Measurements from ENCODE around the gene GPR155.

GPR155 gene

GRCh38 chr2:174403628-174404027, 83.2 kb downstream of the GPR155 start:
- no peaks in the 10 kb centered on the region for H3K27me3 ChIP-seq (ENCODE audit: control insufficient read depth in 1 of 2, insufficient read depth in 1 of 2, low read length in 2 of 2)
- H2BK12ac ChIP-seq (ENCODE audit: low read length in 2 of 2), result no peak overlapping the region
- H3K23ac ChIP-seq (ENCODE audit: low read length in 2 of 2), result no peak overlapping the region
- H3K79me1 ChIP-seq (replicated peaks; ENCODE audit: low read length, poor library complexity, severe bottlenecking), result peaks cover 2% of the 10 kb centered on the region
- H3K27ac ChIP-seq (ENCODE audit: low read length, poor library complexity, severe bottlenecking), result no peak overlapping the region
- H3K18ac ChIP-seq (ENCODE audit: low read depth in 1 of 2, low read length in 2 of 2), result no peak overlapping the region
- no peak overlapping the region for H3K4me2 ChIP-seq (ENCODE audit: low read length, poor library complexity, severe bottlenecking)
- no peak overlapping the region for H3K9ac ChIP-seq (ENCODE audit: low read length)
- H2AK5ac ChIP-seq (ENCODE audit: low read length, severe bottlenecking), result no peak overlapping the region
- H3K4me3 ChIP-seq (ENCODE audit: insufficient read depth in 1 of 2, low read depth in 1 of 2, low read length in 2 of 2), result no peak overlapping the region
- no peaks in the 10 kb centered on the region for H3K4me1 ChIP-seq (ENCODE audit: control insufficient read depth, insufficient read depth, low read depth, low read length)
- H2BK15ac ChIP-seq (ENCODE audit: low read depth, poor library complexity, severe bottlenecking), result no peak overlapping the region
- H2AFZ ChIP-seq (ENCODE audit: low read depth, low read length), result no peak overlapping the region
- no peak overlapping the region for H3K4ac ChIP-seq (ENCODE audit: low read depth in 1 of 2, low read length in 2 of 2)
- DNase-seq, result no peak
- H4K91ac ChIP-seq (ENCODE audit: low read length), result no peak overlapping the region
- no peak overlapping the region for H2BK5ac ChIP-seq (ENCODE audit: low read depth, low read length, poor library complexity, severe bottlenecking)
- H3K36me3 ChIP-seq (ENCODE audit: control insufficient read depth in 1 of 2, insufficient read depth in 2 of 2, low read depth in 1 of 2, low read length in 2 of 2), result peaks cover 0 to 41% of the 10 kb centered on the region in 2 experiments
- H3K14ac ChIP-seq (ENCODE audit: low read length in 2 of 2), result no peak overlapping the region
- no peak overlapping the region for H2BK120ac ChIP-seq (ENCODE audit: low read depth, low read length)
- H4K8ac ChIP-seq (ENCODE audit: low read length), result no peak overlapping the region
- H3K9me3 ChIP-seq (ENCODE audit: control insufficient read depth, low read length), result no peaks in the 10 kb centered on the region

- Histone ChIP-seq H3K79me1 (replicated peaks; ENCODE audit: low read length, poor library complexity, severe bottlenecking) (peaks cover 5% of the 10 kb centered on the region), H2BK5ac (ENCODE audit: low read depth, low read length, poor library complexity, severe bottlenecking) (no peak overlapping the region), H3K18ac (ENCODE audit: low read depth in 1 of 2, low read length in 2 of 2) (no peak overlapping the region), H2AFZ (ENCODE audit: low read depth, low read length) (no peak overlapping the region), H3K27me3 (ENCODE audit: control insufficient read depth in 1 of 2, insufficient read depth in 1 of 2, low read length in 2 of 2) (no peaks in the 10 kb centered on the region), H2BK15ac (ENCODE audit: low read depth, poor library complexity, severe bottlenecking) (no peak overlapping the region), H3K36me3 (ENCODE audit: control insufficient read depth in 1 of 2, insufficient read depth in 2 of 2, low read depth in 1 of 2, low read length in 2 of 2) (peaks cover 0 to 41% of the 10 kb centered on the region in 2 experiments), H3K14ac (ENCODE audit: low read length in 2 of 2) (no peak overlapping the region), H3K23ac (ENCODE audit: low read length in 2 of 2) (no peak overlapping the region), H3K4me2 (ENCODE audit: low read length, poor library complexity, severe bottlenecking) (no peak overlapping the region), H3K4me3 (ENCODE audit: insufficient read depth in 1 of 2, low read depth in 1 of 2, low read length in 2 of 2) (no peak overlapping the region), H2BK120ac (ENCODE audit: low read depth, low read length) (no peak overlapping the region), H3K9ac (ENCODE audit: low read length) (no peak overlapping the region), H3K4ac (ENCODE audit: low read depth in 1 of 2, low read length in 2 of 2) (no peak overlapping the region), H3K4me1 (ENCODE audit: control insufficient read depth, insufficient read depth, low read depth, low read length) (peaks cover 3% of the 10 kb centered on the region), H3K9me3 (ENCODE audit: control insufficient read depth, low read length) (no peaks in the 10 kb centered on the region), H2AK5ac (ENCODE audit: low read length, severe bottlenecking) (no peak overlapping the region), H4K8ac (ENCODE audit: low read length) (no peak overlapping the region), H2BK12ac (ENCODE audit: low read length in 2 of 2) (no peak overlapping the region), H4K91ac (ENCODE audit: low read length) (no peak overlapping the region), H3K27ac (ENCODE audit: low read length, poor library complexity, severe bottlenecking) (no peak overlapping the region)
- no peak for DNase-seq
Observed at GRCh38 chr2:174400853-174401252, 86.0 kb downstream of the GPR155 start.

GRCh38 chr2:174399171-174399570, 87.7 kb downstream of the GPR155 start:
- H2BK120ac ChIP-seq (ENCODE audit: low read depth, low read length), result no peak overlapping the region
- H3K4me3 ChIP-seq (ENCODE audit: insufficient read depth in 1 of 2, low read depth in 1 of 2, low read length in 2 of 2), result no peak overlapping the region
- H3K9ac ChIP-seq (ENCODE audit: low read length), result no peak overlapping the region
- no peak for DNase-seq
- WGBS, result 89% methylated on average over 1 of the region's 1 CpG
- no peak overlapping the region for H2AFZ ChIP-seq (ENCODE audit: low read depth, low read length)
- no peak overlapping the region for H2BK15ac ChIP-seq (ENCODE audit: low read depth, poor library complexity, severe bottlenecking)
- no peak overlapping the region for H3K4ac ChIP-seq (ENCODE audit: low read depth in 1 of 2, low read length in 2 of 2)
- no peak overlapping the region for H4K91ac ChIP-seq (ENCODE audit: low read length)
- H2AK5ac ChIP-seq (ENCODE audit: low read length, severe bottlenecking), result no peak overlapping the region
- no peak overlapping the region for H3K18ac ChIP-seq (ENCODE audit: low read depth in 1 of 2, low read length in 2 of 2)
- peaks cover 5% of the 10 kb centered on the region for H3K79me1 ChIP-seq (replicated peaks; ENCODE audit: low read length, poor library complexity, severe bottlenecking)
- no peak overlapping the region for H2BK12ac ChIP-seq (ENCODE audit: low read length in 2 of 2)
- H3K14ac ChIP-seq (ENCODE audit: low read length in 2 of 2), result no peak overlapping the region
- no peak overlapping the region for H3K4me2 ChIP-seq (ENCODE audit: low read length, poor library complexity, severe bottlenecking)
- peaks cover 0 to 40% of the 10 kb centered on the region in 2 experiments for H3K36me3 ChIP-seq (ENCODE audit: control insufficient read depth in 1 of 2, insufficient read depth in 2 of 2, low read depth in 1 of 2, low read length in 2 of 2)
- no peaks in the 10 kb centered on the region for H3K27me3 ChIP-seq (ENCODE audit: control insufficient read depth in 1 of 2, insufficient read depth in 1 of 2, low read length in 2 of 2)
- no peaks in the 10 kb centered on the region for H3K9me3 ChIP-seq (ENCODE audit: control insufficient read depth, low read length)
- H3K23ac ChIP-seq (ENCODE audit: low read length in 2 of 2), result no peak overlapping the region
- no peak overlapping the region for H4K8ac ChIP-seq (ENCODE audit: low read length)
- peaks cover 3% of the 10 kb centered on the region for H3K4me1 ChIP-seq (ENCODE audit: control insufficient read depth, insufficient read depth, low read depth, low read length)
- no peak overlapping the region for H2BK5ac ChIP-seq (ENCODE audit: low read depth, low read length, poor library complexity, severe bottlenecking)
- no peak overlapping the region for H3K27ac ChIP-seq (ENCODE audit: low read length, poor library complexity, severe bottlenecking)

- H3K36me3 ChIP-seq (ENCODE audit: control insufficient read depth in 1 of 2, insufficient read depth in 2 of 2, low read depth in 1 of 2, low read length in 2 of 2), result peaks cover 0 to 34% of the 10 kb centered on the region in 2 experiments
- H3K23ac ChIP-seq (ENCODE audit: low read length in 2 of 2), result no peak overlapping the region
- H3K9ac ChIP-seq (ENCODE audit: low read length), result no peak overlapping the region
- H2AFZ ChIP-seq (ENCODE audit: low read depth, low read length), result no peak overlapping the region
- no peak overlapping the region for H2BK5ac ChIP-seq (ENCODE audit: low read depth, low read length, poor library complexity, severe bottlenecking)
- no peak overlapping the region for H2AK5ac ChIP-seq (ENCODE audit: low read length, severe bottlenecking)
- no peak overlapping the region for H2BK12ac ChIP-seq (ENCODE audit: low read length in 2 of 2)
- H3K4me1 ChIP-seq (ENCODE audit: control insufficient read depth, insufficient read depth, low read depth, low read length), result peaks cover 3% of the 10 kb centered on the region
- no peak overlapping the region for H2BK120ac ChIP-seq (ENCODE audit: low read depth, low read length)
- H4K8ac ChIP-seq (ENCODE audit: low read length), result no peak overlapping the region
- H4K91ac ChIP-seq (ENCODE audit: low read length), result no peak overlapping the region
- no peak overlapping the region for H3K4me2 ChIP-seq (ENCODE audit: low read length, poor library complexity, severe bottlenecking)
- H2BK15ac ChIP-seq (ENCODE audit: low read depth, poor library complexity, severe bottlenecking), result no peak overlapping the region
- no peaks in the 10 kb centered on the region for H3K9me3 ChIP-seq (ENCODE audit: control insufficient read depth, low read length)
- H3K79me1 ChIP-seq (replicated peaks; ENCODE audit: low read length, poor library complexity, severe bottlenecking), result peaks cover 5% of the 10 kb centered on the region
- no peak overlapping the region for H3K4ac ChIP-seq (ENCODE audit: low read depth in 1 of 2, low read length in 2 of 2)
- H3K27ac ChIP-seq (ENCODE audit: low read length, poor library complexity, severe bottlenecking), result no peak overlapping the region
- no peaks in the 10 kb centered on the region for H3K27me3 ChIP-seq (ENCODE audit: control insufficient read depth in 1 of 2, insufficient read depth in 1 of 2, low read length in 2 of 2)
- no peak overlapping the region for H3K18ac ChIP-seq (ENCODE audit: low read depth in 1 of 2, low read length in 2 of 2)
- 75% methylated on average over 2 of the region's 3 CpGs for WGBS
- no peak for DNase-seq
- H3K4me3 ChIP-seq (ENCODE audit: insufficient read depth in 1 of 2, low read depth in 1 of 2, low read length in 2 of 2), result no peak overlapping the region
- no peak overlapping the region for H3K14ac ChIP-seq (ENCODE audit: low read length in 2 of 2)
Observed at GRCh38 chr2:174397773-174398172, 89.1 kb downstream of the GPR155 start.
